GM12878 (cell line): ENCODE results near the gene SCTR. TPM values are rescaled to one million over a fixed set of nuclear protein-coding genes. Genes with fewer than 3 reads are reported as not detected.
A peak's percentile ranks its signal among the peaks of the same experiment; 100 is the strongest.

Source experiments
- ATAC-seq: fragments of 200-7000 bp; cut with Tn5 transposase; 3 replicates; pipeline ENCODE4 v1.9.1; 2020; ENCODE audit warnings: mild to moderate bottlenecking, moderate library complexity
- BruUV-seq: library from RNA; stranded (reverse); fragments of 400-500 nt; replicated peaks from 2 replicates; lab custom pipeline; 2021; lab: Mats Ljungman, UMichigan
- CTCF ChIA-PET: fragments of 300-600 bp; sonication (Branson Sonifier 250); formaldehyde crosslinking; extraction: SDS; loops from one replicate; lab custom pipeline; 2021; ENCODE audit warnings: inconsistent platforms; lab: Yijun Ruan, JAX
- POLR2A ChIA-PET: fragments of 350-600 bp; formaldehyde crosslinking; extraction: SDS; loops from one replicate; lab custom pipeline; 2021; ENCODE audit warnings: inconsistent platforms; lab: Charles Lee
- RAD21 ChIA-PET: fragments of 300-600 bp; sonication (Branson Sonifier 250); formaldehyde crosslinking; loops from one replicate; lab custom pipeline; 2023; ENCODE audit warnings: antibody characterized with exemption; ENCODE audit not compliant: unreplicated experiment; lab: Charles Lee
- SMC1A ChIA-PET: fragments of 300-600 bp; sonication (Branson Sonifier 250); formaldehyde crosslinking; loops from one replicate; lab custom pipeline; 2023; ENCODE audit not compliant: unreplicated experiment, uncharacterized antibody; lab: Charles Lee
- DNase-seq: peaks from one replicate; pipeline ENCODE4 v3.0.0-alpha.2; 2011; ENCODE audit warnings: low read depth, low spot score
- FAIRE-seq: peaks from 3 replicates; lab custom pipeline; 2011; peaks lifted over from hg19 to GRCh38; lab: Jason Lieb, UNC
- H2AFZ ChIP-seq: 2 replicates; pipeline ENCODE4 v1.6.0; 2011; ENCODE audit warnings: low read depth, low read length, control low read depth; ENCODE audit not compliant: control insufficient read depth
- H3K27ac ChIP-seq: 2 replicates; pipeline ENCODE4 v1.5.1; 2011; ENCODE audit warnings: control low read depth; ENCODE audit not compliant: control insufficient read depth, insufficient read depth
- H3K27me3 ChIP-seq, 2 experiments: replicated peaks in 1 of 2; 2 replicates each; pipeline versions ENCODE4 v1.6.0 to v1.6.1; 2011; ENCODE audit warnings: low read length in 1 of 2; ENCODE audit not compliant: control insufficient read depth in 2 of 2, insufficient read depth in 2 of 2
- H3K36me3 ChIP-seq, 2 experiments: 2 replicates each; pipeline ENCODE4 v1.5.1; 2011; ENCODE audit warnings: low read length in 1 of 2; ENCODE audit not compliant: control insufficient read depth in 2 of 2, insufficient read depth in 2 of 2
- H3K4me1 ChIP-seq: 2 replicates; pipeline ENCODE4 v1.6.1; 2011; ENCODE audit warnings: mild to moderate bottlenecking, low read length, moderate library complexity, mixed read lengths; ENCODE audit not compliant: control insufficient read depth, insufficient read depth
- H3K4me2 ChIP-seq: 2 replicates; pipeline ENCODE4 v1.6.0; 2011; ENCODE audit warnings: control low read depth; ENCODE audit not compliant: control insufficient read depth, insufficient read depth
- H3K4me3 ChIP-seq: fragments of 200-600 bp; sonication (generic); 2 replicates; pipeline ENCODE4 v1.5.1; 2016
- H3K79me2 ChIP-seq: 2 replicates; pipeline ENCODE4 v1.6.0; 2011; ENCODE audit warnings: low read length; ENCODE audit not compliant: control insufficient read depth, insufficient read depth
- H3K9ac ChIP-seq: 2 replicates; pipeline ENCODE4 v1.8.0; 2011; ENCODE audit warnings: low read length, control low read depth, mixed read lengths; ENCODE audit not compliant: control insufficient read depth, insufficient read depth
- H3K9me3 ChIP-seq: replicated peaks from 3 replicates; pipeline ENCODE4 v1.5.1; 2011; ENCODE audit warnings: mild to moderate bottlenecking, low read length; ENCODE audit not compliant: control insufficient read depth, insufficient read depth
- H4K20me1 ChIP-seq: 2 replicates; pipeline ENCODE4 v1.6.0; 2011; ENCODE audit not compliant: control insufficient read depth, insufficient read depth
- FOXM1 ChIP-seq: IDR thresholded peaks from 2 replicates; pipeline ENCODE4 v1.6.1; 2012; ENCODE audit warnings: low read depth, mild to moderate bottlenecking, inconsistent platforms, low read length, moderate library complexity
- ZBED1 ChIP-seq: IDR thresholded peaks from 2 replicates; pipeline ENCODE4 v1.6.1; 2016; ENCODE audit warnings: borderline replicate concordance
- ZBTB40 ChIP-seq: fragments of 450-650 bp; IDR thresholded peaks from 2 replicates; pipeline ENCODE4 v1.6.1; 2016; ENCODE audit warnings: mild to moderate bottlenecking, moderate library complexity, borderline replicate concordance
- WGBS: methylation state at CpG from one replicate; pipeline ENCODE4 v1.1.6; 2016; ENCODE audit warnings: low lambda C conversion rate; ENCODE audit not compliant: insufficient replicate concordance, insufficient coverage; ENCODE audit errors: missing lambda C conversion rate; 5-methylcytosine and 5-hydroxymethylcytosine counted together
- in situ Hi-C: fragments of 300-500 bp; cut with MboI; formaldehyde crosslinking; loops from 9 replicates; pipeline ENCODE4 v1.14.3; 2018; ENCODE audit warnings: mixed read lengths
- intact Hi-C: fragments of 100-400 bp; cut with micrococcal nuclease; formaldehyde crosslinking; loops from one replicate; pipeline ENCODE4 v1.14.2; 2022; ENCODE audit not compliant: unreplicated experiment
- polyA plus RNA-seq, 11 experiments: library from polyadenylated mRNA; depleted of rRNA in 4 of 11; unstranded in 6 of 11; stranded (reverse) in 5 of 11; fragments of >200 nt; fragmentation: Nextera tagmentation in 4 of 11; fragmentation: Illumina TruSeq in 1 of 11; extraction: Ambion mirVana in 4 of 11; extraction: Trizol in 1 of 11; gene quantifications; 1 replicate in 1 of 11; 2 replicates in 10 of 11; pipeline versions ENCODE4 v1.2.1 to v1.2.3, GENCODE V29; 2011 to 2016; ENCODE audit warnings: inconsistent platforms in 2 of 11, missing spikeins in 2 of 11, low read depth in 1 of 11
- total RNA-seq, 4 experiments: library from RNA; depleted of rRNA in 3 of 4; stranded (reverse); fragments of >200 nt in 3 of 4; fragmentation: Illumina TruSeq in 1 of 4; extraction: Trizol in 1 of 4; gene quantifications; 2 replicates each; pipeline versions ENCODE4 v1.2.1 to v1.2.3, GENCODE V29; 2013 to 2021
- TF ChIP-seq, protein P1 (sequence below): fragments of 150-350 bp; IDR thresholded peaks from 2 replicates; pipeline ENCODE4 v1.6.1; 2014; ENCODE audit warnings: mild to moderate bottlenecking, low read depth, low read length

SCTR gene
- total and polyA plus RNA-seq, 10 of the 15 experiments (the other 5 are each of a cell fraction or from before 2014, with no cell fraction given), result 0.26 TPM; not detected in 9

- Histone ChIP-seq H3K27me3 (no peaks in the 10 kb centered on the region), H3K4me3 (no peak overlapping the region), H3K4me1 (no peaks in the 10 kb centered on the region), H3K9ac (no peak overlapping the region), H4K20me1 (no peaks in the 10 kb centered on the region), H3K9me3 (no peaks in the 10 kb centered on the region), H3K36me3 (no peaks in the 10 kb centered on the region), H3K4me2 (no peak overlapping the region), H3K79me2 (no peaks in the 10 kb centered on the region), H3K27ac (no peak overlapping the region), H2AFZ (no peak overlapping the region)
- ChIA-PET RAD21 (no interaction called here), SMC1A (no interaction called here), CTCF (no interaction called here), POLR2A (interaction anchor here (0.5 kb wide), 1 partner anchor 1034 kb away, joined by 3 read pairs; no protein-coding TSS in a partner anchor)
- no TSS peak for BruUV-seq
- DNase-seq (no peak), FAIRE-seq (no peak), ATAC-seq (no peak)
- in situ Hi-C loops (no loop called here), intact Hi-C loops (no loop called here)
- WGBS, result 62% methylated on average over 3 of the region's 3 CpGs
- no peak for TF ChIP-seq FOXM1
- peak; percentile 78 for TF ChIP-seq ZBTB40
- TF ChIP-seq ZBED1, result no peak
- TF ChIP-seq, protein P1, sequence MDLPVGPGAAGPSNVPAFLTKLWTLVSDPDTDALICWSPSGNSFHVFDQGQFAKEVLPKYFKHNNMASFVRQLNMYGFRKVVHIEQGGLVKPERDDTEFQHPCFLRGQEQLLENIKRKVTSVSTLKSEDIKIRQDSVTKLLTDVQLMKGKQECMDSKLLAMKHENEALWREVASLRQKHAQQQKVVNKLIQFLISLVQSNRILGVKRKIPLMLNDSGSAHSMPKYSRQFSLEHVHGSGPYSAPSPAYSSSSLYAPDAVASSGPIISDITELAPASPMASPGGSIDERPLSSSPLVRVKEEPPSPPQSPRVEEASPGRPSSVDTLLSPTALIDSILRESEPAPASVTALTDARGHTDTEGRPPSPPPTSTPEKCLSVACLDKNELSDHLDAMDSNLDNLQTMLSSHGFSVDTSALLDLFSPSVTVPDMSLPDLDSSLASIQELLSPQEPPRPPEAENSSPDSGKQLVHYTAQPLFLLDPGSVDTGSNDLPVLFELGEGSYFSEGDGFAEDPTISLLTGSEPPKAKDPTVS, result no peak
Observed at GRCh38 chr2:119393971-119394748, 130.1 kb downstream of the SCTR start.

Other genes with a start within 250 kb of the SCTR start
- gene C2orf76, start 157.6 kb downstream of the SCTR start, total RNA-seq (2014; rRNA removed), result 19.3 and 25.1 TPM in 2 replicates
- gene C2orf76, start 157.6 kb downstream of the SCTR start, total RNA-seq (2014; rRNA removed; fragmentation: Illumina TruSeq; extraction: Trizol), result 21.0 and 23.3 TPM in 2 replicates
- 13.7 and 14.0 TPM in 2 replicates for gene C2orf76, start 157.6 kb downstream of the SCTR start, total RNA-seq (2021)
- 27.2 and 30.7 TPM in 2 replicates for gene C2orf76, start 157.6 kb downstream of the SCTR start, polyA plus RNA-seq (2011; rRNA removed)
- gene C2orf76, start 157.6 kb downstream of the SCTR start, polyA plus RNA-seq (2014; fragmentation: Illumina TruSeq; extraction: Trizol), result 23.7 and 35.3 TPM in 2 replicates
- gene C2orf76, start 157.6 kb downstream of the SCTR start, polyA plus RNA-seq (2014; fragmentation: Nextera tagmentation; extraction: Ambion mirVana), result 10 to 100 TPM; 45.0 to 46.1 TPM
- 21.1 and 21.5 TPM in 2 replicates for gene C2orf76, start 157.6 kb downstream of the SCTR start, polyA plus RNA-seq (2014; rRNA removed)
- 10 to 100 TPM; 27.3 to 29.9 TPM for gene C2orf76, start 157.6 kb downstream of the SCTR start, polyA plus RNA-seq (2016; fragmentation: Nextera tagmentation; extraction: Ambion mirVana)
- 248 and 277 TPM in 2 replicates for gene DBI, start 157.5 kb downstream of the SCTR start, total RNA-seq (2014; rRNA removed)
- gene DBI, start 157.5 kb downstream of the SCTR start, total RNA-seq (2014; rRNA removed; fragmentation: Illumina TruSeq; extraction: Trizol), result 966 and 1,022 TPM in 2 replicates
- gene DBI, start 157.5 kb downstream of the SCTR start, total RNA-seq (2021), result 263 and 272 TPM in 2 replicates
- gene DBI, start 157.5 kb downstream of the SCTR start, polyA plus RNA-seq (2011; rRNA removed), result 774 and 970 TPM in 2 replicates
- 1,042 and 1,487 TPM in 2 replicates for gene DBI, start 157.5 kb downstream of the SCTR start, polyA plus RNA-seq (2014; fragmentation: Illumina TruSeq; extraction: Trizol)
- 1,000 to 10,000 TPM; 2,131 to 2,567 TPM for gene DBI, start 157.5 kb downstream of the SCTR start, polyA plus RNA-seq (2014; fragmentation: Nextera tagmentation; extraction: Ambion mirVana)
- gene DBI, start 157.5 kb downstream of the SCTR start, polyA plus RNA-seq (2014; rRNA removed), result 776 and 805 TPM in 2 replicates
- gene DBI, start 157.5 kb downstream of the SCTR start, polyA plus RNA-seq (2016; fragmentation: Nextera tagmentation; extraction: Ambion mirVana), result 100 to 1,000 TPM; 921 to 985 TPM
- 0.28 TPM in 1 of 2 replicates, not detected in the other for gene TMEM37, start 92.6 kb downstream of the SCTR start, total RNA-seq (2014; rRNA removed)
- 0.09 TPM in 1 of 2 replicates, not detected in the other for gene TMEM37, start 92.6 kb downstream of the SCTR start, total RNA-seq (2014; rRNA removed; fragmentation: Illumina TruSeq; extraction: Trizol)
- 0.16 and 0.44 TPM in 2 replicates for gene TMEM37, start 92.6 kb downstream of the SCTR start, total RNA-seq (2021)
- gene TMEM37, start 92.6 kb downstream of the SCTR start, polyA plus RNA-seq (2011; rRNA removed), result 0.32 and 0.67 TPM in 2 replicates
- 0.10 and 0.16 TPM in 2 replicates for gene TMEM37, start 92.6 kb downstream of the SCTR start, polyA plus RNA-seq (2014; fragmentation: Illumina TruSeq; extraction: Trizol)
- under 1 TPM in 1 of 2 experiments, not detected in 1; 0.07 TPM for gene TMEM37, start 92.6 kb downstream of the SCTR start, polyA plus RNA-seq (2014; fragmentation: Nextera tagmentation; extraction: Ambion mirVana)
- 0.20 and 0.24 TPM in 2 replicates for gene TMEM37, start 92.6 kb downstream of the SCTR start, polyA plus RNA-seq (2014; rRNA removed)
- gene TMEM37, start 92.6 kb downstream of the SCTR start, polyA plus RNA-seq (2016; fragmentation: Nextera tagmentation; extraction: Ambion mirVana), result not detected
- gene CFAP221, start 20.0 kb upstream of the SCTR start, total RNA-seq (2014; rRNA removed), result not detected in 2 replicates
- not detected in 2 replicates for gene CFAP221, start 20.0 kb upstream of the SCTR start, total RNA-seq (2014; rRNA removed; fragmentation: Illumina TruSeq; extraction: Trizol)
- not detected in 2 replicates for gene CFAP221, start 20.0 kb upstream of the SCTR start, total RNA-seq (2021)
- not detected in 2 replicates for gene CFAP221, start 20.0 kb upstream of the SCTR start, polyA plus RNA-seq (2011; rRNA removed)
- not detected in 2 replicates for gene CFAP221, start 20.0 kb upstream of the SCTR start, polyA plus RNA-seq (2014; fragmentation: Illumina TruSeq; extraction: Trizol)
- gene CFAP221, start 20.0 kb upstream of the SCTR start, polyA plus RNA-seq (2014; fragmentation: Nextera tagmentation; extraction: Ambion mirVana), result not detected
- gene CFAP221, start 20.0 kb upstream of the SCTR start, polyA plus RNA-seq (2014; rRNA removed), result not detected in 2 replicates
- gene CFAP221, start 20.0 kb upstream of the SCTR start, polyA plus RNA-seq (2016; fragmentation: Nextera tagmentation; extraction: Ambion mirVana), result not detected
- 23.6 and 25.2 TPM in 2 replicates for gene TMEM177, start 154.7 kb upstream of the SCTR start, total RNA-seq (2014; rRNA removed)
- 12.7 and 13.0 TPM in 2 replicates for gene TMEM177, start 154.7 kb upstream of the SCTR start, total RNA-seq (2014; rRNA removed; fragmentation: Illumina TruSeq; extraction: Trizol)
- gene TMEM177, start 154.7 kb upstream of the SCTR start, total RNA-seq (2021), result 15.1 and 17.0 TPM in 2 replicates
- 7.1 and 10.9 TPM in 2 replicates for gene TMEM177, start 154.7 kb upstream of the SCTR start, polyA plus RNA-seq (2011; rRNA removed)
- 8.0 and 15.6 TPM in 2 replicates for gene TMEM177, start 154.7 kb upstream of the SCTR start, polyA plus RNA-seq (2014; fragmentation: Illumina TruSeq; extraction: Trizol)
- gene TMEM177, start 154.7 kb upstream of the SCTR start, polyA plus RNA-seq (2014; fragmentation: Nextera tagmentation; extraction: Ambion mirVana), result 1 to 10 TPM; 4.5 to 8.3 TPM
- 25.5 and 29.0 TPM in 2 replicates for gene TMEM177, start 154.7 kb upstream of the SCTR start, polyA plus RNA-seq (2014; rRNA removed)
- 10 to 100 TPM; 22.1 to 30.3 TPM for gene TMEM177, start 154.7 kb upstream of the SCTR start, polyA plus RNA-seq (2016; fragmentation: Nextera tagmentation; extraction: Ambion mirVana)
- 23.6 and 26.8 TPM in 2 replicates for gene PTPN4, start 235.4 kb upstream of the SCTR start, total RNA-seq (2014; rRNA removed)
- gene PTPN4, start 235.4 kb upstream of the SCTR start, total RNA-seq (2014; rRNA removed; fragmentation: Illumina TruSeq; extraction: Trizol), result 26.2 and 27.9 TPM in 2 replicates
- gene PTPN4, start 235.4 kb upstream of the SCTR start, total RNA-seq (2021), result 26.3 and 28.5 TPM in 2 replicates
- gene PTPN4, start 235.4 kb upstream of the SCTR start, polyA plus RNA-seq (2011; rRNA removed), result 26.9 and 27.5 TPM in 2 replicates
- 19.4 and 25.8 TPM in 2 replicates for gene PTPN4, start 235.4 kb upstream of the SCTR start, polyA plus RNA-seq (2014; fragmentation: Illumina TruSeq; extraction: Trizol)
- gene PTPN4, start 235.4 kb upstream of the SCTR start, polyA plus RNA-seq (2014; fragmentation: Nextera tagmentation; extraction: Ambion mirVana), result 1 to 10 TPM; 5.0 to 7.4 TPM
- gene PTPN4, start 235.4 kb upstream of the SCTR start, polyA plus RNA-seq (2014; rRNA removed), result 18.5 TPM in 2 replicates
- gene PTPN4, start 235.4 kb upstream of the SCTR start, polyA plus RNA-seq (2016; fragmentation: Nextera tagmentation; extraction: Ambion mirVana), result 10 to 100 TPM; 23.8 to 29.7 TPM